GM12864 (cell line): ENCODE data around the gene SETD6.
A peak's percentile ranks its signal among the peaks of the same experiment; 100 is the strongest.

Experiments
- DNase-seq: peaks from one replicate; pipeline ENCODE4 v3.0.0-alpha.2; 2011; ENCODE audit warnings: low read depth
- H3K4me3 ChIP-seq: 2 replicates; pipeline ENCODE4 v1.5.1; 2011; ENCODE audit warnings: mild to moderate bottlenecking, low read depth, low read length, control low read depth
- CTCF ChIP-seq: IDR thresholded peaks from 2 replicates; pipeline ENCODE4 v1.5.1; 2011; ENCODE audit warnings: low read depth, mild to moderate bottlenecking, moderate library complexity, low read length, control low read depth, inconsistent platforms; ENCODE audit errors: missing control alignments

Gene SETD6

GRCh38 chr16:58499092-58499511, 16.2 kb upstream of the SETD6 start:
- no peak overlapping the region for H3K4me3 ChIP-seq
- TF ChIP-seq CTCF = no peak
- no peak for DNase-seq

- no peak for TF ChIP-seq CTCF
- H3K4me3 ChIP-seq = peak within 1 kb of the TSS; percentile 35
- DNase-seq = peak; percentile 43
Observed at GRCh38 chr16:58499615-58500351, 15.5 kb upstream of the SETD6 start, which contains the start of gene NDRG4. NDRG4 (plus strand) TSS chr16:58500143; CDS start chr16:58500249, 106 bp downstream.

GRCh38 chr16:58500430-58501241, 14.7 kb upstream of the SETD6 start:
- no peak for DNase-seq
- peak overlapping the region; percentile 35 for H3K4me3 ChIP-seq
- TF ChIP-seq CTCF = no peak

- no peak for DNase-seq
- peak overlapping the region; percentile 5; the same call in 1 of the 2 replicates for H3K4me3 ChIP-seq
- TF ChIP-seq CTCF = no peak
Observed at GRCh38 chr16:58501242-58502131, 13.8 kb upstream of the SETD6 start.

GRCh38 chr16:58502217-58502921, 12.9 kb upstream of the SETD6 start:
- DNase-seq = no peak
- H3K4me3 ChIP-seq = no peak overlapping the region
- TF ChIP-seq CTCF = no peak

- DNase-seq = no peak
- no peak for TF ChIP-seq CTCF
- no peak overlapping the region for H3K4me3 ChIP-seq
Observed at GRCh38 chr16:58503166-58503862, 12.0 kb upstream of the SETD6 start.
